GM20000 (cell line): ENCODE measurements around the gene SVIL.

Experiments
- DNase-seq: peaks from one replicate; pipeline ENCODE4 v3.0.0; 2012; ENCODE audit warnings: low spot score
- CTCF ChIP-seq: IDR thresholded peaks from 2 replicates; pipeline ENCODE4 v1.5.1; 2012; ENCODE audit warnings: mild to moderate bottlenecking, control low read depth; ENCODE audit errors: extremely low read depth, missing control alignments

Gene SVIL

GRCh38 chr10:29473406-29474100, 161.2 kb downstream of the SVIL start:
- TF ChIP-seq CTCF, result no peak

GRCh38 chr10:29473087-29473356, 161.7 kb downstream of the SVIL start:
- TF ChIP-seq CTCF, result no peak
- no peak for DNase-seq

More at GRCh38 chr10:29473406-29474100, 161.2 kb downstream of the SVIL start:
- DNase-seq, result no peak

- DNase-seq, result no peak
- no peak for TF ChIP-seq CTCF
Observed at GRCh38 chr10:29472301-29473086, 162.3 kb downstream of the SVIL start.

- DNase-seq, result no peak
- TF ChIP-seq CTCF, result no peak
Observed at GRCh38 chr10:29471544-29471859, 163.3 kb downstream of the SVIL start.

- TF ChIP-seq CTCF, result no peak
- DNase-seq, result no peak
Observed at GRCh38 chr10:29470843-29471543, 163.8 kb downstream of the SVIL start.

GRCh38 chr10:29470355-29470705, 164.4 kb downstream of the SVIL start:
- DNase-seq, result no peak
- TF ChIP-seq CTCF, result peak; percentile 11
